WTC11 (cell line): ENCODE data around the gene RIMBP2. TPM values are rescaled to one million over a fixed set of nuclear protein-coding genes. Genes with fewer than 3 reads are reported as not detected.

ENCODE experiments used
- ATAC-seq: fragments of 200-7000 bp; cut with Tn5 transposase; 2 replicates; pipeline ENCODE4 v1.10.0; 2021; ENCODE audit warnings: mild to moderate bottlenecking, moderate library complexity
- CTCF ChIA-PET: fragments of 300-600 bp; sonication (Branson Sonifier 250); formaldehyde crosslinking; loops from one replicate; lab custom pipeline; 2021; ENCODE audit warnings: antibody characterized with exemption; lab: Charles Lee
- POLR2A ChIA-PET: fragments of 350-600 bp; sonication (Branson Sonifier 250); formaldehyde crosslinking; loops from one replicate; lab custom pipeline; 2021; ENCODE audit warnings: antibody characterized with exemption; lab: Charles Lee
- DNase-seq: peaks from one replicate; pipeline ENCODE4 v3.0.0; 2021; ENCODE audit warnings: low spot score
- H3K27ac Mint-ChIP-seq: 2 replicates; pipeline ENCODE4 v1.8.0; 2021; ENCODE audit warnings: mixed read lengths
- H3K27me3 Mint-ChIP-seq: 2 replicates; pipeline ENCODE4 v1.8.0; 2021; ENCODE audit warnings: low read depth, mild to moderate bottlenecking, moderate library complexity, mixed read lengths
- H3K36me3 Mint-ChIP-seq: 2 replicates; pipeline ENCODE4 v1.8.0; 2021; ENCODE audit warnings: mixed read lengths
- H3K4me1 Mint-ChIP-seq: 2 replicates; pipeline ENCODE4 v1.8.0; 2022; ENCODE audit warnings: mixed read lengths
- H3K4me3 Mint-ChIP-seq: 2 replicates; pipeline ENCODE4 v1.8.0; 2021; ENCODE audit warnings: mild to moderate bottlenecking, moderate library complexity, mixed read lengths
- H3K9me3 Mint-ChIP-seq: 2 replicates; pipeline ENCODE4 v1.8.0; 2021; ENCODE audit warnings: mixed read lengths
- ETV6 ChIP-seq: sonication (generic); formaldehyde crosslinking; IDR thresholded peaks from 2 replicates; pipeline ENCODE4 v1.8.1; 2022; ENCODE audit warnings: mild to moderate bottlenecking, missing genetic modification reagents
- FOXP1 ChIP-seq: sonication (generic); formaldehyde crosslinking; IDR thresholded peaks from 2 replicates; pipeline ENCODE4 v1.8.0; 2022; ENCODE audit warnings: missing genetic modification reagents, mild to moderate bottlenecking, moderate library complexity, borderline replicate concordance
- GRHL2 ChIP-seq: fragments of 250-450 bp; sonication (Bioruptor Pico); IDR thresholded peaks from 2 replicates; pipeline ENCODE4 v1.8.0; 2022; ENCODE audit warnings: mild to moderate bottlenecking, moderate library complexity; ENCODE audit not compliant: insufficient replicate concordance, severe bottlenecking
- PRRX2 ChIP-seq: fragments of 250-450 bp; sonication (Bioruptor Pico); IDR thresholded peaks from 2 replicates; pipeline ENCODE4 v1.8.0; 2021; ENCODE audit warnings: mild to moderate bottlenecking
- ZNF317 ChIP-seq: sonication (generic); formaldehyde crosslinking; IDR thresholded peaks from 2 replicates; pipeline ENCODE4 v1.8.1; 2023; ENCODE audit warnings: low read depth, mild to moderate bottlenecking, moderate library complexity, missing genetic modification reagents, borderline replicate concordance
- total RNA-seq: library from RNA; stranded (reverse); gene quantifications from 3 replicates; pipeline ENCODE4 v1.2.3, GENCODE V29; 2021
- TF ChIP-seq, protein P1 (sequence below): sonication (generic); formaldehyde crosslinking; IDR thresholded peaks from 2 replicates; pipeline ENCODE4 v1.8.0; 2022; ENCODE audit warnings: missing genetic modification reagents
- TF ChIP-seq, protein P2 (sequence below): fragments of 250-450 bp; sonication (Bioruptor Pico); IDR thresholded peaks from 2 replicates; pipeline ENCODE4 v1.9.0; 2021; ENCODE audit warnings: mild to moderate bottlenecking, borderline replicate concordance
- TF ChIP-seq, protein P3 (sequence below): sonication (generic); formaldehyde crosslinking; IDR thresholded peaks from 2 replicates; pipeline ENCODE4 v1.8.1; 2023; ENCODE audit warnings: mild to moderate bottlenecking, moderate library complexity, missing genetic modification reagents
- TF ChIP-seq, protein P4 (sequence below): fragments of 250-450 bp; sonication (Bioruptor Pico); IDR thresholded peaks from 2 replicates; pipeline ENCODE4 v2.1.2; 2022; ENCODE audit warnings: mild to moderate bottlenecking, moderate library complexity
- TF ChIP-seq, protein P5 (sequence below): fragments of 250-450 bp; sonication (Bioruptor Pico); IDR thresholded peaks from 2 replicates; pipeline ENCODE4 v1.9.0; 2021; ENCODE audit warnings: mild to moderate bottlenecking
- TF ChIP-seq, protein P6 (sequence below): sonication (generic); formaldehyde crosslinking; IDR thresholded peaks from 2 replicates; pipeline ENCODE4 v1.8.0; 2023; ENCODE audit warnings: missing genetic modification reagents

Gene RIMBP2
- total RNA-seq, 1 experiment from 2014 or later, result 2.6 TPM

DNA sequence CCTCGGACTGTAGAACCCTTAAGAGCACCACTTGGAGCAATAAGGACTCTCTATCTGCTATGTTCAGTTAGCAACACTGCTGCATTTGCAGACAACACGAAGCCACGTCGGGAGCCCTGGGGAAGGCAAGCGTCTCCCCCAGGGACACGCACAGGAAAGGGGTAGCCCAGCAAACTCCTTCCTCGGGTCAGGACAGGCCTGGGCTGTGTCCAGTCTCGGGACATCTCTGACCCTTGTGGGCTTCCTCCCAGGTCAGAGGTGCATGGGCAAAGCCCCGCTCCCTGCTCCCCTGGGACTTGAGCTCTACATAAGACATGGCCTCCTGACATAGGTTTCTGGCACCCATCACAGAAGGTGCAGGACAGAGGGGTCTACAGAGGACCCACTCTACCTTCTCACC, 258.9 kb downstream of the RIMBP2 start (continued):
- TF ChIP-seq, protein P1, sequence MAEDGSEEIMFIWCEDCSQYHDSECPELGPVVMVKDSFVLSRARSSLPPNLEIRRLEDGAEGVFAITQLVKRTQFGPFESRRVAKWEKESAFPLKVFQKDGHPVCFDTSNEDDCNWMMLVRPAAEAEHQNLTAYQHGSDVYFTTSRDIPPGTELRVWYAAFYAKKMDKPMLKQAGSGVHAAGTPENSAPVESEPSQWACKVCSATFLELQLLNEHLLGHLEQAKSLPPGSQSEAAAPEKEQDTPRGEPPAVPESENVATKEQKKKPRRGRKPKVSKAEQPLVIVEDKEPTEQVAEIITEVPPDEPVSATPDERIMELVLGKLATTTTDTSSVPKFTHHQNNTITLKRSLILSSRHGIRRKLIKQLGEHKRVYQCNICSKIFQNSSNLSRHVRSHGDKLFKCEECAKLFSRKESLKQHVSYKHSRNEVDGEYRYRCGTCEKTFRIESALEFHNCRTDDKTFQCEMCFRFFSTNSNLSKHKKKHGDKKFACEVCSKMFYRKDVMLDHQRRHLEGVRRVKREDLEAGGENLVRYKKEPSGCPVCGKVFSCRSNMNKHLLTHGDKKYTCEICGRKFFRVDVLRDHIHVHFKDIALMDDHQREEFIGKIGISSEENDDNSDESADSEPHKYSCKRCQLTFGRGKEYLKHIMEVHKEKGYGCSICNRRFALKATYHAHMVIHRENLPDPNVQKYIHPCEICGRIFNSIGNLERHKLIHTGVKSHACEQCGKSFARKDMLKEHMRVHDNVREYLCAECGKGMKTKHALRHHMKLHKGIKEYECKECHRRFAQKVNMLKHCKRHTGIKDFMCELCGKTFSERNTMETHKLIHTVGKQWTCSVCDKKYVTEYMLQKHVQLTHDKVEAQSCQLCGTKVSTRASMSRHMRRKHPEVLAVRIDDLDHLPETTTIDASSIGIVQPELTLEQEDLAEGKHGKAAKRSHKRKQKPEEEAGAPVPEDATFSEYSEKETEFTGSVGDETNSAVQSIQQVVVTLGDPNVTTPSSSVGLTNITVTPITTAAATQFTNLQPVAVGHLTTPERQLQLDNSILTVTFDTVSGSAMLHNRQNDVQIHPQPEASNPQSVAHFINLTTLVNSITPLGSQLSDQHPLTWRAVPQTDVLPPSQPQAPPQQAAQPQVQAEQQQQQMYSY (CRISPR knock-in tag), result no peak
- TF ChIP-seq, protein P2, sequence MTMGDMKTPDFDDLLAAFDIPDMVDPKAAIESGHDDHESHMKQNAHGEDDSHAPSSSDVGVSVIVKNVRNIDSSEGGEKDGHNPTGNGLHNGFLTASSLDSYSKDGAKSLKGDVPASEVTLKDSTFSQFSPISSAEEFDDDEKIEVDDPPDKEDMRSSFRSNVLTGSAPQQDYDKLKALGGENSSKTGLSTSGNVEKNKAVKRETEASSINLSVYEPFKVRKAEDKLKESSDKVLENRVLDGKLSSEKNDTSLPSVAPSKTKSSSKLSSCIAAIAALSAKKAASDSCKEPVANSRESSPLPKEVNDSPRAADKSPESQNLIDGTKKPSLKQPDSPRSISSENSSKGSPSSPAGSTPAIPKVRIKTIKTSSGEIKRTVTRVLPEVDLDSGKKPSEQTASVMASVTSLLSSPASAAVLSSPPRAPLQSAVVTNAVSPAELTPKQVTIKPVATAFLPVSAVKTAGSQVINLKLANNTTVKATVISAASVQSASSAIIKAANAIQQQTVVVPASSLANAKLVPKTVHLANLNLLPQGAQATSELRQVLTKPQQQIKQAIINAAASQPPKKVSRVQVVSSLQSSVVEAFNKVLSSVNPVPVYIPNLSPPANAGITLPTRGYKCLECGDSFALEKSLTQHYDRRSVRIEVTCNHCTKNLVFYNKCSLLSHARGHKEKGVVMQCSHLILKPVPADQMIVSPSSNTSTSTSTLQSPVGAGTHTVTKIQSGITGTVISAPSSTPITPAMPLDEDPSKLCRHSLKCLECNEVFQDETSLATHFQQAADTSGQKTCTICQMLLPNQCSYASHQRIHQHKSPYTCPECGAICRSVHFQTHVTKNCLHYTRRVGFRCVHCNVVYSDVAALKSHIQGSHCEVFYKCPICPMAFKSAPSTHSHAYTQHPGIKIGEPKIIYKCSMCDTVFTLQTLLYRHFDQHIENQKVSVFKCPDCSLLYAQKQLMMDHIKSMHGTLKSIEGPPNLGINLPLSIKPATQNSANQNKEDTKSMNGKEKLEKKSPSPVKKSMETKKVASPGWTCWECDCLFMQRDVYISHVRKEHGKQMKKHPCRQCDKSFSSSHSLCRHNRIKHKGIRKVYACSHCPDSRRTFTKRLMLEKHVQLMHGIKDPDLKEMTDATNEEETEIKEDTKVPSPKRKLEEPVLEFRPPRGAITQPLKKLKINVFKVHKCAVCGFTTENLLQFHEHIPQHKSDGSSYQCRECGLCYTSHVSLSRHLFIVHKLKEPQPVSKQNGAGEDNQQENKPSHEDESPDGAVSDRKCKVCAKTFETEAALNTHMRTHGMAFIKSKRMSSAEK (CRISPR knock-in tag), result no peak
- TF ChIP-seq, protein P3, sequence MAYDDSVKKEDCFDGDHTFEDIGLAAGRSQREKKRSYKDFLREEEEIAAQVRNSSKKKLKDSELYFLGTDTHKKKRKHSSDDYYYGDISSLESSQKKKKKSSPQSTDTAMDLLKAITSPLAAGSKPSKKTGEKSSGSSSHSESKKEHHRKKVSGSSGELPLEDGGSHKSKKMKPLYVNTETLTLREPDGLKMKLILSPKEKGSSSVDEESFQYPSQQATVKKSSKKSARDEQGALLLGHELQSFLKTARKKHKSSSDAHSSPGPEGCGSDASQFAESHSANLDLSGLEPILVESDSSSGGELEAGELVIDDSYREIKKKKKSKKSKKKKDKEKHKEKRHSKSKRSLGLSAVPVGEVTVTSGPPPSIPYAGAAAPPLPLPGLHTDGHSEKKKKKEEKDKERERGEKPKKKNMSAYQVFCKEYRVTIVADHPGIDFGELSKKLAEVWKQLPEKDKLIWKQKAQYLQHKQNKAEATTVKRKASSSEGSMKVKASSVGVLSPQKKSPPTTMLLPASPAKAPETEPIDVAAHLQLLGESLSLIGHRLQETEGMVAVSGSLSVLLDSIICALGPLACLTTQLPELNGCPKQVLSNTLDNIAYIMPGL (CRISPR knock-in tag), result no peak
- TF ChIP-seq ETV6 (no peak), FOXP1 (CRISPR knock-in tag) (no peak)

DNA sequence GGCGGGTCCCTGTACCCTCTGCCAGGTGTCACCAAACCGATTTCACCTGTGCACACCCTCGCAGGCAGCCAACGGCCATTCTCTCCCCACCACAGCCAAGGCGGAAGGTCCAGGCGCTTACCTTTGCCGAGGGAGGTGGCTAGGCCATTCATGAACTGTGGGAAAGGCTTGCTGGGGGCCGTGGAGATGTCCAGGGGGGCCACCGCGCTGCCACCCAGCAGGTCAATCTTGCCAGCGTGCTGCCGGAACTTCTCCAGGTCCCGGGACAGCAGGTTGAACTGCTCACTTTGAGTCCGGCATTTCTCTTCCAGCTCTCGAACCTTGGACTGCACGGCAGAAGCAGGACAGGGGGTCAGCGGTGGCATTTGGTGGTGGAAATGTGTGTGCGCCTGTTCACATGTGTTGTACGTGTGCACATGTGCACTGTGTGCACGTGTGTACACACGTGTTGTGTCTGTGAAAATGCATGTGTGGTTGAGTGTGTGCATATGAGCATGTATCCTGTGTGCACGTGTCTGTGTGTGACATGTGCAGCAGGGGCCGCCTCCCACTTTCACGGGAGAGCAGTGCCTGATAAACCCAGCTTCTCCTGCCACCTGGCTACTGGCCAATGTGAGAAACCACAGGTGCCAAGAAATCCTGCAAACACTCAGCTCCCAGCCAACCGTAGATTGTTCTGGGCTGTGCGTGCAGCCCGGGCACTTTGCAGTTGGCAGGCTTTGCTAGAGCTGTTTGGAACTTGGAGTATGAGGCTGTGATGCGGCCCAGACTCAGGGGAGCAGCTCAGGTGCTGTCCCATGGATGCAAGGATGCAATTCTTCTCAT, 259.5 kb downstream of the RIMBP2 start:
- H3K9me3 Mint-ChIP-seq, result no peaks in the 10 kb centered on the region
- no peaks in the 10 kb centered on the region for H3K36me3 Mint-ChIP-seq
- DNase-seq (no peak), ATAC-seq (no peak)
- no peak overlapping the region for H3K27ac Mint-ChIP-seq
- H3K4me1 Mint-ChIP-seq, result no peaks in the 10 kb centered on the region
- TF ChIP-seq PRRX2 (CRISPR knock-in tag), result no peak
- H3K27me3 Mint-ChIP-seq, result no peaks in the 10 kb centered on the region
- H3K4me3 Mint-ChIP-seq, result no peak overlapping the region
- CTCF ChIA-PET, result interaction anchor here (1.2 kb wide), 1 partner anchor 291 kb away, joined by 5 read pairs; no protein-coding TSS in a partner anchor
- POLR2A ChIA-PET, result no interaction called here

DNA sequence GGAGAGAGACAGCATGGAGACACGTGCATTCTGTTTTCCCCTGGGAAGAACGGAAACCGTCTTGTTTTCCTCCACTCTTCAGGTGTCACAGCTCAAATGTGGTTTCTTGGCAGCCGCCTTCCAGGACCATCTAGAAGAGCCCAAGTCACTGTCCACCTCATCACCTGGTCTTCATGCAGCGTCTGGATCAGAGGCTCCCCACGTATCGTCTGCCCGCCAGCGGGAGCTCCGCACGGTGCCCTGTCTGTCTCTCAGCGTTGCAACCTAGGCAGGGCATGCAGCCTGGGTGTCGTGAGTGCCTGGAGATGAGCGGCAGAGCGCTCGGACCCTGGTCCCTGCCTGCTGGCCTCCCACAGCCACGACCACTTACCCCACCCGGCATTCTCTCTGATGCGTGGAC, 260.9 kb downstream of the RIMBP2 start:
- CTCF ChIA-PET, result no interaction called here
- no peaks in the 10 kb centered on the region for H3K36me3 Mint-ChIP-seq
- no peaks in the 10 kb centered on the region for H3K27me3 Mint-ChIP-seq
- POLR2A ChIA-PET, result no interaction called here
- no peak for ATAC-seq
- no peaks in the 10 kb centered on the region for H3K9me3 Mint-ChIP-seq
- TF ChIP-seq, protein P4, sequence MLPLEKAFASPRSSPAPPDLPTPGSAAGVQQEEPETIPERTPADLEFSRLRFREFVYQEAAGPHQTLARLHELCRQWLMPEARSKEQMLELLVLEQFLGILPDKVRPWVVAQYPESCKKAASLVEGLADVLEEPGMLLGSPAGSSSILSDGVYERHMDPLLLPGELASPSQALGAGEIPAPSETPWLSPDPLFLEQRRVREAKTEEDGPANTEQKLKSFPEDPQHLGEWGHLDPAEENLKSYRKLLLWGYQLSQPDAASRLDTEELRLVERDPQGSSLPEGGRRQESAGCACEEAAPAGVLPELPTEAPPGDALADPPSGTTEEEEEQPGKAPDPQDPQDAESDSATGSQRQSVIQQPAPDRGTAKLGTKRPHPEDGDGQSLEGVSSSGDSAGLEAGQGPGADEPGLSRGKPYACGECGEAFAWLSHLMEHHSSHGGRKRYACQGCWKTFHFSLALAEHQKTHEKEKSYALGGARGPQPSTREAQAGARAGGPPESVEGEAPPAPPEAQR, result no peak
- TF ChIP-seq GRHL2 (CRISPR knock-in tag) (no peak), ZNF317 (no peak)
- TF ChIP-seq, protein P5, sequence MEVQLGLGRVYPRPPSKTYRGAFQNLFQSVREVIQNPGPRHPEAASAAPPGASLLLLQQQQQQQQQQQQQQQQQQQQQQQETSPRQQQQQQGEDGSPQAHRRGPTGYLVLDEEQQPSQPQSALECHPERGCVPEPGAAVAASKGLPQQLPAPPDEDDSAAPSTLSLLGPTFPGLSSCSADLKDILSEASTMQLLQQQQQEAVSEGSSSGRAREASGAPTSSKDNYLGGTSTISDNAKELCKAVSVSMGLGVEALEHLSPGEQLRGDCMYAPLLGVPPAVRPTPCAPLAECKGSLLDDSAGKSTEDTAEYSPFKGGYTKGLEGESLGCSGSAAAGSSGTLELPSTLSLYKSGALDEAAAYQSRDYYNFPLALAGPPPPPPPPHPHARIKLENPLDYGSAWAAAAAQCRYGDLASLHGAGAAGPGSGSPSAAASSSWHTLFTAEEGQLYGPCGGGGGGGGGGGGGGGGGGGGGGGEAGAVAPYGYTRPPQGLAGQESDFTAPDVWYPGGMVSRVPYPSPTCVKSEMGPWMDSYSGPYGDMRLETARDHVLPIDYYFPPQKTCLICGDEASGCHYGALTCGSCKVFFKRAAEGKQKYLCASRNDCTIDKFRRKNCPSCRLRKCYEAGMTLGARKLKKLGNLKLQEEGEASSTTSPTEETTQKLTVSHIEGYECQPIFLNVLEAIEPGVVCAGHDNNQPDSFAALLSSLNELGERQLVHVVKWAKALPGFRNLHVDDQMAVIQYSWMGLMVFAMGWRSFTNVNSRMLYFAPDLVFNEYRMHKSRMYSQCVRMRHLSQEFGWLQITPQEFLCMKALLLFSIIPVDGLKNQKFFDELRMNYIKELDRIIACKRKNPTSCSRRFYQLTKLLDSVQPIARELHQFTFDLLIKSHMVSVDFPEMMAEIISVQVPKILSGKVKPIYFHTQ (CRISPR knock-in tag), result no peak
- TF ChIP-seq, protein P6, sequence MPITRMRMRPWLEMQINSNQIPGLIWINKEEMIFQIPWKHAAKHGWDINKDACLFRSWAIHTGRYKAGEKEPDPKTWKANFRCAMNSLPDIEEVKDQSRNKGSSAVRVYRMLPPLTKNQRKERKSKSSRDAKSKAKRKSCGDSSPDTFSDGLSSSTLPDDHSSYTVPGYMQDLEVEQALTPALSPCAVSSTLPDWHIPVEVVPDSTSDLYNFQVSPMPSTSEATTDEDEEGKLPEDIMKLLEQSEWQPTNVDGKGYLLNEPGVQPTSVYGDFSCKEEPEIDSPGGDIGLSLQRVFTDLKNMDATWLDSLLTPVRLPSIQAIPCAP, result no peak
- TF ChIP-seq, protein P3 (CRISPR knock-in tag), result no peak
- TF ChIP-seq, all 79 proteins: peak for 0
- no peak overlapping the region; the same call in 1 of the 2 replicates for H3K27ac Mint-ChIP-seq
- no peaks in the 10 kb centered on the region; the same call in 1 of the 2 replicates for H3K4me1 Mint-ChIP-seq
- H3K4me3 Mint-ChIP-seq, result no peak overlapping the region
- no peak for DNase-seq
